SJSA1 (cell line): ENCODE results near the gene OR4D2. TPM values are rescaled to one million over a fixed set of nuclear protein-coding genes. Genes with fewer than 3 reads are reported as not detected.
"Not testable (repeated sequence)": the region's sequence is repeated elsewhere in the genome, so short reads cannot be mapped to it uniquely, and the experiment has no call there.

ENCODE experiments used
- DNase-seq, 2 experiments: peaks; one replicate each; pipeline ENCODE4 v3.0.0-alpha.2; 2015 to 2020; ENCODE audit warnings: low spot score in 2 of 2, low read depth in 1 of 2
- H3K27ac ChIP-seq: fragments of 250-450 bp; sonication (Bioruptor Pico); 2 replicates; pipeline ENCODE4 v1.5.1; 2020; ENCODE audit warnings: mild to moderate bottlenecking, moderate library complexity
- H3K27me3 ChIP-seq: fragments of 250-450 bp; sonication (Bioruptor Pico); replicated peaks from 2 replicates; pipeline ENCODE4 v1.5.1; 2020; ENCODE audit warnings: mild to moderate bottlenecking, moderate library complexity
- H3K36me3 ChIP-seq: fragments of 250-450 bp; sonication (Bioruptor Pico); 2 replicates; pipeline ENCODE4 v1.5.1; 2020; ENCODE audit warnings: mild to moderate bottlenecking
- H3K4me1 ChIP-seq: fragments of 250-450 bp; sonication (Bioruptor Pico); replicated peaks from 2 replicates; pipeline ENCODE4 v1.6.1; 2021; ENCODE audit warnings: mild to moderate bottlenecking
- H3K4me3 ChIP-seq: fragments of 250-450 bp; sonication (Bioruptor Pico); 2 replicates; pipeline ENCODE4 v1.5.1; 2020; ENCODE audit warnings: mild to moderate bottlenecking
- H3K9me3 ChIP-seq: fragments of 250-450 bp; sonication (Bioruptor Pico); replicated peaks from 2 replicates; pipeline ENCODE4 v1.5.1; 2020; ENCODE audit warnings: mild to moderate bottlenecking
- total RNA-seq: library from RNA; depleted of rRNA; stranded (reverse); fragments of >200 nt; shearing (Covaris generic); gene quantifications from 2 replicates; pipeline ENCODE4 v1.2.3, GENCODE V29; 2014; rRNA removed

The OR4D2 gene
- total RNA-seq: not detected in 2 replicates

GRCh38 chr17:58166682-58167081, at the start of gene OR4D2:
OR4D2 (plus strand) TSS chr17:58166982; CDS start chr17:58169656, 2,674 bp downstream.
- no peak for DNase-seq
- Histone ChIP-seq H3K36me3 (no peaks in the 10 kb centered on the region), H3K9me3 (no peaks in the 10 kb centered on the region), H3K4me1 (no peaks in the 10 kb centered on the region), H3K27ac (no peak within 1 kb of the TSS), H3K27me3 (peaks cover 45% of the 10 kb centered on the region), H3K4me3 (no peak within 1 kb of the TSS)

- no peak for DNase-seq
- Histone ChIP-seq H3K36me3 (no peaks in the 10 kb centered on the region), H3K27me3 (peaks cover 13% of the 10 kb centered on the region)
These were observed 49.4 kb upstream of the OR4D2 start for GRCh38 chr17:58117382-58117781.

GRCh38 chr17:58119491-58119890, 47.3 kb upstream of the OR4D2 start:
- no peak for DNase-seq
- H3K4me3 ChIP-seq: no peak overlapping the region
- H3K36me3 ChIP-seq: no peaks in the 10 kb centered on the region
- peaks cover 22% of the 10 kb centered on the region for H3K27me3 ChIP-seq
- H3K27ac ChIP-seq: no peak overlapping the region
- no peaks in the 10 kb centered on the region for H3K4me1 ChIP-seq
- H3K9me3 ChIP-seq: no peaks in the 10 kb centered on the region

More at GRCh38 chr17:58117382-58117781, 49.4 kb upstream of the OR4D2 start:
- no peak overlapping the region for H3K27ac ChIP-seq
- H3K9me3 ChIP-seq: no peaks in the 10 kb centered on the region
- H3K4me1 ChIP-seq: no peaks in the 10 kb centered on the region
- H3K4me3 ChIP-seq: no peak overlapping the region

- Histone ChIP-seq H3K4me3 (no peak overlapping the region), H3K27me3 (peaks cover 27% of the 10 kb centered on the region), H3K4me1 (no peaks in the 10 kb centered on the region), H3K36me3 (no peaks in the 10 kb centered on the region), H3K9me3 (no peaks in the 10 kb centered on the region), H3K27ac (no peak overlapping the region)
- DNase-seq: peak in 1 of 2 experiments; percentile 41
These were observed 46.5 kb upstream of the OR4D2 start for GRCh38 chr17:58120195-58120822.

- no peak overlapping the region for H3K4me3 ChIP-seq
- no peaks in the 10 kb centered on the region for H3K4me1 ChIP-seq
- DNase-seq: peak in 1 of 2 experiments; percentile 42
- H3K36me3 ChIP-seq: no peaks in the 10 kb centered on the region
- H3K9me3 ChIP-seq: no peaks in the 10 kb centered on the region
- H3K27ac ChIP-seq: no peak overlapping the region
- peaks cover 33% of the 10 kb centered on the region for H3K27me3 ChIP-seq
These were observed 44.9 kb upstream of the OR4D2 start for GRCh38 chr17:58121925-58122324.

GRCh38 chr17:58127846-58128245, 38.9 kb upstream of the OR4D2 start:
- Histone ChIP-seq H3K4me1 (no peaks in the 10 kb centered on the region), H3K9me3 (no peaks in the 10 kb centered on the region), H3K27me3 (peaks cover 43% of the 10 kb centered on the region), H3K27ac (no peak overlapping the region), H3K4me3 (no peak overlapping the region), H3K36me3 (no peaks in the 10 kb centered on the region)
- DNase-seq: no peak

- not testable (repeated sequence) for DNase-seq, H3K4me1 ChIP-seq, H3K27ac ChIP-seq, H3K9me3 ChIP-seq, H3K4me3 ChIP-seq, H3K36me3 ChIP-seq
- H3K27me3 ChIP-seq: peaks cover 36% of the 10 kb centered on the region
These were observed 34.1 kb upstream of the OR4D2 start for GRCh38 chr17:58132697-58133096.

- H3K36me3 ChIP-seq: no peaks in the 10 kb centered on the region
These were observed 30.0 kb upstream of the OR4D2 start for GRCh38 chr17:58136669-58137279.

GRCh38 chr17:58141505-58141904, 25.3 kb upstream of the OR4D2 start:
- no peaks in the 10 kb centered on the region for H3K4me1 ChIP-seq
- no peak overlapping the region for H3K27ac ChIP-seq
- no peak overlapping the region for H3K4me3 ChIP-seq
- H3K27me3 ChIP-seq: peaks cover 37% of the 10 kb centered on the region
- DNase-seq: no peak
- H3K9me3 ChIP-seq: peaks cover 8% of the 10 kb centered on the region
- no peaks in the 10 kb centered on the region for H3K36me3 ChIP-seq

More at GRCh38 chr17:58136669-58137279, 30.0 kb upstream of the OR4D2 start:
- Histone ChIP-seq H3K4me1 (no peaks in the 10 kb centered on the region), H3K27me3 (peaks cover 43% of the 10 kb centered on the region), H3K4me3 (no peak overlapping the region), H3K27ac (no peak overlapping the region), H3K9me3 (no peaks in the 10 kb centered on the region)
- no peak for DNase-seq

- not testable (repeated sequence) for H3K27ac ChIP-seq, H3K9me3 ChIP-seq, DNase-seq, H3K36me3 ChIP-seq, H3K4me1 ChIP-seq, H3K4me3 ChIP-seq
- H3K27me3 ChIP-seq: peaks cover 25% of the 10 kb centered on the region
These were observed 23.4 kb upstream of the OR4D2 start for GRCh38 chr17:58143335-58143734.

GRCh38 chr17:58144801-58145200, 22.0 kb upstream of the OR4D2 start:
- peaks cover 8% of the 10 kb centered on the region for H3K9me3 ChIP-seq
- H3K27me3 ChIP-seq: peaks cover 25% of the 10 kb centered on the region
- no peak overlapping the region for H3K4me3 ChIP-seq
- no peaks in the 10 kb centered on the region for H3K36me3 ChIP-seq
- no peak overlapping the region for H3K27ac ChIP-seq
- DNase-seq: no peak
- no peaks in the 10 kb centered on the region for H3K4me1 ChIP-seq

- no peaks in the 10 kb centered on the region for H3K4me1 ChIP-seq
- peaks cover 8% of the 10 kb centered on the region for H3K9me3 ChIP-seq
- H3K27ac ChIP-seq: no peak within 1 kb of the TSS
- H3K36me3 ChIP-seq: no peaks in the 10 kb centered on the region
- peaks cover 47% of the 10 kb centered on the region for H3K27me3 ChIP-seq
- no peak within 1 kb of the TSS for H3K4me3 ChIP-seq
- DNase-seq: no peak
These were observed 18.8 kb upstream of the OR4D2 start, which contains the start of gene OR4D1 for GRCh38 chr17:58147930-58148434. OR4D1 (plus strand) TSS chr17:58148384; CDS start chr17:58155154, 6,770 bp downstream.

- DNase-seq: no peak
- Histone ChIP-seq H3K36me3 (no peaks in the 10 kb centered on the region), H3K4me3 (no peak overlapping the region), H3K27me3 (peaks cover 51% of the 10 kb centered on the region), H3K9me3 (peaks cover 8% of the 10 kb centered on the region), H3K27ac (no peak overlapping the region), H3K4me1 (no peaks in the 10 kb centered on the region)
These were observed 18.2 kb upstream of the OR4D2 start for GRCh38 chr17:58148609-58149008.

GRCh38 chr17:58150394-58150793, 16.4 kb upstream of the OR4D2 start:
- H3K9me3 ChIP-seq: no peaks in the 10 kb centered on the region
- no peak overlapping the region for H3K27ac ChIP-seq
- peaks cover 66% of the 10 kb centered on the region for H3K27me3 ChIP-seq
- H3K4me1 ChIP-seq: no peaks in the 10 kb centered on the region
- no peak for DNase-seq
- H3K4me3 ChIP-seq: no peak overlapping the region
- H3K36me3 ChIP-seq: no peaks in the 10 kb centered on the region
